ENCODE results near the gene PRDM16.

PRDM16 gene

GRCh38 chr1:3121401-3122210, 52.6 kb downstream of the PRDM16 start:
- Histone ChIP-seq H3K9ac (ENCODE audit: low read depth, low read length) (no peak overlapping the region), H3K36me3 (ENCODE audit: insufficient read depth, low read length) (no peaks in the 10 kb centered on the region), H3K4me1 (ENCODE audit: insufficient read depth, low read length) (no peaks in the 10 kb centered on the region), H3K4me3 (ENCODE audit: low read length) (no peak overlapping the region), H3K27me3 (ENCODE audit: insufficient read depth, low read length) (no peaks in the 10 kb centered on the region), H3K27ac (ENCODE audit: low read depth, low read length) (no peak overlapping the region), H3K9me3 (ENCODE audit: insufficient read depth, low read depth, low read length) (no peaks in the 10 kb centered on the region)
- WGBS, result 89% methylated on average over 45 of the region's 46 CpGs

DNA sequence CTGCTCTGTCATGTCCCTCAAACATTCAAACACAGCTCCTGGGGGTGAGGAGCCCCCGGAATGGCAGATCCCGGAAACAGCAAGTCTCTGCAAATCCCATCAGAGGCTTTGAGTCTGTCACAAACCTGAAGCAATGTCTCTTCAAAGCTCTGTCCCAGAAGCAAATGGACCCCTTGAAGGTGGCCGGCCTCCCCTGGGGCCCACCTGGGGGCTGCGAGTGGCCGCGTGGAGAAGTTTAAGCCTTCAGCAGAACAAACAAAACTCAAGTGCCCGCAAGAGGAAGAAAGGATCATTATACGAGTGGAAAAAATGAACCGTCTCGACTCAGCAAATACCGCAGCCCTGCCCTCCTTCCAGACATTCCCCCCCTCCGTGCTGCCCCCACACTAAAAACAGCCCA, 53.3 kb downstream of the PRDM16 start:
- H3K9me3 ChIP-seq (ENCODE audit: insufficient read depth, low read depth, low read length), result no peaks in the 10 kb centered on the region
- no peaks in the 10 kb centered on the region for H3K27me3 ChIP-seq (ENCODE audit: insufficient read depth, low read length)
- H3K4me3 ChIP-seq (ENCODE audit: low read length), result no peak overlapping the region
- 87% methylated on average over 11 of the region's 12 CpGs for WGBS
- no peak overlapping the region for H3K27ac ChIP-seq (ENCODE audit: low read depth, low read length)
- no peak overlapping the region for H3K9ac ChIP-seq (ENCODE audit: low read depth, low read length)
- H3K36me3 ChIP-seq (ENCODE audit: insufficient read depth, low read length), result no peaks in the 10 kb centered on the region
- H3K4me1 ChIP-seq (ENCODE audit: insufficient read depth, low read length), result no peaks in the 10 kb centered on the region

GRCh38 chr1:3124246-3124645, 55.2 kb downstream of the PRDM16 start:
- Histone ChIP-seq H3K36me3 (ENCODE audit: insufficient read depth, low read length) (no peaks in the 10 kb centered on the region), H3K27ac (ENCODE audit: low read depth, low read length) (no peak overlapping the region), H3K4me3 (ENCODE audit: low read length) (no peak overlapping the region), H3K4me1 (ENCODE audit: insufficient read depth, low read length) (no peaks in the 10 kb centered on the region; the same call in 1 of the 2 replicates), H3K27me3 (ENCODE audit: insufficient read depth, low read length) (no peaks in the 10 kb centered on the region), H3K9me3 (ENCODE audit: insufficient read depth, low read depth, low read length) (no peaks in the 10 kb centered on the region), H3K9ac (ENCODE audit: low read depth, low read length) (no peak overlapping the region)
- 94% methylated on average over 3 of the region's 3 CpGs for WGBS

DNA sequence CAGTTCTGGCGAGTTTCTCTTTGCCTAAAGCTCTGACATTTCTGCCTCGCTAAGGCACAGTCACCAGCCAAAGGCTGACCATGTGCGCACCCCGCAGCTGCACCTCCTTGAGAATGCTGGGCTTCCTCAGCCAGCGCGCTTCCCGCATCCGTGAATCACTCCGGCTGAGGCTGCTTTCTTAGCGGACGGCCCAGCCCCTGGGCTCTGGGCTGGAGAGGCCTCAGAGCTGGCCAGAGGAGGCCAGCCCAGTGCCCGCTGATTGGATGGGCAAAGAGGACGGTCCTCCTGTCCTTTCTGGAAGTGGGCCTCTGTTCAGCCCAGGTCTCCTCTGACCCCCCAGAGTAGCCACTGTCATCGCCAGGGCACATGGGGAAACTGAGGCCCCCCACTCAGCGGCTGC, 56.1 kb downstream of the PRDM16 start:
- Histone ChIP-seq H3K36me3 (ENCODE audit: insufficient read depth, low read length) (no peaks in the 10 kb centered on the region), H3K4me1 (ENCODE audit: insufficient read depth, low read length) (no peaks in the 10 kb centered on the region; the same call in 1 of the 2 replicates), H3K9me3 (ENCODE audit: insufficient read depth, low read depth, low read length) (no peaks in the 10 kb centered on the region), H3K27me3 (ENCODE audit: insufficient read depth, low read length) (no peaks in the 10 kb centered on the region), H3K4me3 (ENCODE audit: low read length) (no peak overlapping the region), H3K9ac (ENCODE audit: low read depth, low read length) (no peak overlapping the region), H3K27ac (ENCODE audit: low read depth, low read length) (no peak overlapping the region)
- 91% methylated on average over 15 of the region's 15 CpGs for WGBS

DNA sequence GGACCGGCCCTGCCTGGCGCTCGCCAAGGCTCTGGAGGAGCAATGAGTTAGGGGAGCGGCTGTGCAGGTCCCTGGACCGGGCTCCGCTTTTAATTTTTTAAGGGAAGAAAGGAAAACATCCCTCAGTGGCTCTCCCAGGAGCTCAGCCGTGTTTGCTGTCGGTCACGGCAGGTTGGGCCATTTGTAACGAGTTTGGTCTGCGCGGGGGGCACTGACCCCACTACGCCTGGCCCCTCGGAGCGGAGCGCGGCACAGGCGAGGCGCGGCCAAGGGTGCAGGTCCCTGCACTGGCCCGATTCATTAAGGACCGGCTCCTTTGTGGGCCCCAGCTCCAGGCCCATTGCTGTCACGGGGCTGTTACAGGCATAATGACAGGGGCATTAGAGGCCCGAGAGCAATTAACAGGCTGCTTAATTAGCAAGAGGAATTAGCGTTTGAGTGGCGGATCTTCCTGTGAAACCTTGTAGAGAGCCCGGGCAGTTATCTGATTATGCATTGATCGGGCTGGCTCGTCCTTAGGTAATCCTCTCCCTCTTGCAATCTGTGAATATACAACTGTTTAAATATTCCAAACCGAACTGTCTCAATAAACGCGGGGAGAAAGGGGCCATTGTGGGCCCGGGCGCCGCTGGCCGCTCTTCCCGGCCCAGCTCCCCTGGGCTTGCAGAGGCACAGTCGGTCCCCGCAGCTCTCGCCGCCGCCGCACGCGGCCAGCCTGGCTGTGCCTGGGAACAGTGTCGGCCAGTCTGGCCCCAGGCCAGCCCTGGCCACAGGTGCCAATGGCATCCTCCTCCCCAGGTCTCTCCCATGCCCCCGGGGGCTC, 56.8 kb downstream of the PRDM16 start:
- no peaks in the 10 kb centered on the region for H3K27me3 ChIP-seq (ENCODE audit: insufficient read depth, low read length)
- no peaks in the 10 kb centered on the region; the same call in 1 of the 2 replicates for H3K4me1 ChIP-seq (ENCODE audit: insufficient read depth, low read length)
- H3K4me3 ChIP-seq (ENCODE audit: low read length), result no peak overlapping the region
- no peak overlapping the region for H3K27ac ChIP-seq (ENCODE audit: low read depth, low read length)
- H3K9ac ChIP-seq (ENCODE audit: low read depth, low read length), result no peak overlapping the region
- WGBS, result 89% methylated on average over 47 of the region's 47 CpGs
- no peaks in the 10 kb centered on the region for H3K36me3 ChIP-seq (ENCODE audit: insufficient read depth, low read length)
- H3K9me3 ChIP-seq (ENCODE audit: insufficient read depth, low read depth, low read length), result no peaks in the 10 kb centered on the region

DNA sequence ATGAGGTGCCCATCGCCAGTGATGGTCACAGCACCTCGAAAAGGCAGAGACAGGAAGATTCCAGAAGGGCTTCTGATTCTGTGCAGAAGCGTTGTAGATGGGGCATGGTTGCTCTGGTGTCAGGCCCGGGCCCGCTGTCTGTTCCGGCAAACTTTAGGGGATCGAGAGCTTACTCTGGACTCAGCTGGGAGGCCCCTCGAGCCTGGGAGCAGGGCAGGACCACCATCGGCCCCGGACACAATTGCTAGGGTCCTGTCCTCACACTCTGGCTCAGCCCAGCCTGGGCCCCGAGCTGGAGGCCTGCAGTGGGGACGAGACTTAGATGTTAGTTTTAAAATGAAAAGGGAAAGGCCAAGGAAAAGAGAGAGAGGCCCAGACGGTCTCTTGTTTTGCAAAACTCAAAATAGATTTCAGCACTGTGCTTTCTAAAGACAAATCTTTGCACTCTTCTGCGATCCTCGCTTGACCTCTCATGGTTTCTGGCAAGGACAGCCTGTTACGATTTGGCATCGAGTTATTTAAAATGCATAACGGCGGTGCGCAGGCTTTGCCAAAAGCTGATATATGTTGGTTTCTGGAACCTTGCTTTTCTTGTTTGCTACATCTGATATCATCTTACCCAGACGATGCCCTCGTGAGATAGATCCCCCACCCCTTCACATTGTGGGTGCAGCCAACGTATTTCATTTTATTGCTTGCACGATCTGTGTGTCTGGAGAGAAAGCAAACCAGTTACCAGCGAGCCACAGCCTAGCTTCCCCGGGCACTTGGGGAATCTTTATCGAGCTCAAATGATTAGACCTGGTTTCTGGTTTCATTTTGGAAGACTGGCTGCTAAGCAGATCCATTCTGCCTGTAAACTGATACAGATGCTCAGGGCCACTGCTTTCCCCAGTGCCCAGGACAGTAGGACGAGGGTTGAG, 58.0 kb downstream of the PRDM16 start:
- Histone ChIP-seq H3K4me3 (ENCODE audit: low read length) (no peak overlapping the region), H3K27me3 (ENCODE audit: insufficient read depth, low read length) (no peaks in the 10 kb centered on the region), H3K9me3 (ENCODE audit: insufficient read depth, low read depth, low read length) (no peaks in the 10 kb centered on the region), H3K4me1 (ENCODE audit: insufficient read depth, low read length) (no peaks in the 10 kb centered on the region; the same call in 1 of the 2 replicates), H3K36me3 (ENCODE audit: insufficient read depth, low read length) (no peaks in the 10 kb centered on the region), H3K27ac (ENCODE audit: low read depth, low read length) (no peak overlapping the region), H3K9ac (ENCODE audit: low read depth, low read length) (no peak overlapping the region)
- WGBS, result 92% methylated on average over 28 of the region's 28 CpGs

- no peak overlapping the region for H3K9ac ChIP-seq (ENCODE audit: low read depth, low read length)
- no peaks in the 10 kb centered on the region; the same call in 1 of the 2 replicates for H3K4me1 ChIP-seq (ENCODE audit: insufficient read depth, low read length)
- no peak overlapping the region for H3K27ac ChIP-seq (ENCODE audit: low read depth, low read length)
- H3K27me3 ChIP-seq (ENCODE audit: insufficient read depth, low read length), result no peaks in the 10 kb centered on the region
- no peak overlapping the region for H3K4me3 ChIP-seq (ENCODE audit: low read length)
- WGBS, result 81% methylated on average over 12 of the region's 12 CpGs
- H3K9me3 ChIP-seq (ENCODE audit: insufficient read depth, low read depth, low read length), result no peaks in the 10 kb centered on the region
- no peaks in the 10 kb centered on the region for H3K36me3 ChIP-seq (ENCODE audit: insufficient read depth, low read length)
Observed at GRCh38 chr1:3127738-3128137, 58.7 kb downstream of the PRDM16 start.

- no peak overlapping the region for H3K27ac ChIP-seq (ENCODE audit: low read depth, low read length)
- H3K4me1 ChIP-seq (ENCODE audit: insufficient read depth, low read length), result no peaks in the 10 kb centered on the region; the same call in 1 of the 2 replicates
- H3K9ac ChIP-seq (ENCODE audit: low read depth, low read length), result no peak overlapping the region
- no peaks in the 10 kb centered on the region for H3K27me3 ChIP-seq (ENCODE audit: insufficient read depth, low read length)
- no peaks in the 10 kb centered on the region for H3K9me3 ChIP-seq (ENCODE audit: insufficient read depth, low read depth, low read length)
- no peaks in the 10 kb centered on the region for H3K36me3 ChIP-seq (ENCODE audit: insufficient read depth, low read length)
- WGBS, result 94% methylated on average over 26 of the region's 26 CpGs
- no peak overlapping the region for H3K4me3 ChIP-seq (ENCODE audit: low read length)
Observed at GRCh38 chr1:3128431-3129132, 59.6 kb downstream of the PRDM16 start.

GRCh38 chr1:3129133-3129490, 60.1 kb downstream of the PRDM16 start:
- no peaks in the 10 kb centered on the region for H3K27me3 ChIP-seq (ENCODE audit: insufficient read depth, low read length)

DNA sequence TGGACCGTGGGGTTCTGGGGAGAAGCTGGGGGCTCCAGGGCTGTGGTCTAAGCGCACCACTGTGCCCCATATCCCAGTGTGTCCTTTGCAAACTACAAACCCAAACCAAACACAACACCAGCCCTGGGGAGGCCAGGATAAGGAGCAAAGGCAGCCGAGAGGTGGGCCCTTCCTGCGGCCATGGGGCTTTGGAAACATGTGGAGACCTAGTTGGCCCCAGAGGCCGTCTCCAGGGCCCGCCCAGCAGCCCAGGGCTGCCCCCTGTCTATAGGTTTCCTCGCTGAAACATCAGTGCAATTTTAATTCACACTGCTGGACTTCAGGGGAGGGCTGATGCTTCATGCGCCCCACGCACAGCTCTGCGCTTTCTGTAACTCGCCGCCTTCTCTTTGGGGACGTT, 61.3 kb downstream of the PRDM16 start:
- H3K36me3 ChIP-seq (ENCODE audit: insufficient read depth, low read length), result no peaks in the 10 kb centered on the region
- H3K27ac ChIP-seq (ENCODE audit: low read depth, low read length), result no peak overlapping the region
- H3K27me3 ChIP-seq (ENCODE audit: insufficient read depth, low read length), result no peaks in the 10 kb centered on the region
- H3K4me3 ChIP-seq (ENCODE audit: low read length), result no peak overlapping the region
- no peaks in the 10 kb centered on the region; the same call in 1 of the 2 replicates for H3K4me1 ChIP-seq (ENCODE audit: insufficient read depth, low read length)
- 90% methylated on average over 13 of the region's 13 CpGs for WGBS
- H3K9ac ChIP-seq (ENCODE audit: low read depth, low read length), result no peak overlapping the region
- no peaks in the 10 kb centered on the region for H3K9me3 ChIP-seq (ENCODE audit: insufficient read depth, low read depth, low read length)

More at GRCh38 chr1:3129133-3129490, 60.1 kb downstream of the PRDM16 start:
- Histone ChIP-seq H3K36me3 (ENCODE audit: insufficient read depth, low read length) (no peaks in the 10 kb centered on the region), H3K4me1 (ENCODE audit: insufficient read depth, low read length) (no peaks in the 10 kb centered on the region; the same call in 1 of the 2 replicates), H3K27ac (ENCODE audit: low read depth, low read length) (no peak overlapping the region), H3K9me3 (ENCODE audit: insufficient read depth, low read depth, low read length) (no peaks in the 10 kb centered on the region), H3K9ac (ENCODE audit: low read depth, low read length) (no peak overlapping the region), H3K4me3 (ENCODE audit: low read length) (no peak overlapping the region)
- WGBS, result 93% methylated on average over 8 of the region's 8 CpGs

All from HUES64 (cell line).